CD4-positive, CD25-positive, alpha-beta regulatory T cell (primary cell): ENCODE results near the gene GTF2F1. TPM values are rescaled to one million over a fixed set of nuclear protein-coding genes. Genes with fewer than 3 reads are reported as not detected.

Experiments used
- ATAC-seq, 2 donors: fragments of 150-1000 bp; cut with Tn5 transposase; one replicate each; pipeline ENCODE4 v1.10.0; 2021; ENCODE audit warnings: low read depth in 2 of 2, moderate number of reproducible peaks in 2 of 2, moderate library complexity in 1 of 2
- DNase-seq, 3 donors: peaks; one replicate each; pipeline versions ENCODE4 v3.0.0 to v3.0.0-alpha.2; 2012 to 2022; ENCODE audit warnings: mixed read lengths in 1 of 3
- H3K27ac ChIP-seq: one replicate; pipeline ENCODE4 v1.7.0; 2013; ENCODE audit warnings: mild to moderate bottlenecking, low read length; ENCODE audit not compliant: insufficient read depth, poor library complexity, severe bottlenecking
- H3K27me3 ChIP-seq: one replicate; pipeline ENCODE4 v1.7.0; 2013; ENCODE audit warnings: low read length; ENCODE audit not compliant: control insufficient read depth, insufficient read depth
- H3K36me3 ChIP-seq: one replicate; pipeline ENCODE4 v1.7.0; 2013; ENCODE audit warnings: mild to moderate bottlenecking, low read length, moderate library complexity; ENCODE audit not compliant: control insufficient read depth, insufficient read depth
- H3K4me1 ChIP-seq: 2 replicates; pipeline ENCODE4 v1.7.0; 2013; ENCODE audit warnings: mild to moderate bottlenecking, low read length; ENCODE audit not compliant: insufficient read depth, control insufficient read depth, poor library complexity, severe bottlenecking
- H3K4me3 ChIP-seq: one replicate; pipeline ENCODE4 v1.7.0; 2013; ENCODE audit warnings: low read depth, mild to moderate bottlenecking, low read length, moderate library complexity
- H3K9me3 ChIP-seq, 2 experiments: 1 replicate in 1 of 2; 2 replicates in 1 of 2; pipeline ENCODE4 v1.7.0; 2013; ENCODE audit warnings: low read length in 2 of 2, mild to moderate bottlenecking in 1 of 2, moderate library complexity in 1 of 2; ENCODE audit not compliant: control insufficient read depth in 2 of 2
- H3K27ac Mint-ChIP-seq, 3 donors: one replicate each; pipeline ENCODE4 v1.8.0; 2020 to 2022; ENCODE audit warnings: mild to moderate bottlenecking in 3 of 3, mixed read lengths in 3 of 3, moderate library complexity in 2 of 3
- H3K27me3 Mint-ChIP-seq: one replicate; pipeline ENCODE4 v1.8.0; 2022; ENCODE audit warnings: mild to moderate bottlenecking, mixed read lengths
- H3K36me3 Mint-ChIP-seq: one replicate; pipeline ENCODE4 v1.8.0; 2020; ENCODE audit warnings: mixed read lengths
- H3K4me1 Mint-ChIP-seq, 4 donors: one replicate each; pipeline ENCODE4 v1.8.0; 2020 to 2022; ENCODE audit warnings: mixed read lengths in 4 of 4, mild to moderate bottlenecking in 1 of 4
- H3K4me3 Mint-ChIP-seq, 4 donors: one replicate each; pipeline ENCODE4 v1.8.0; 2020 to 2022; ENCODE audit warnings: mild to moderate bottlenecking in 4 of 4, mixed read lengths in 4 of 4, moderate library complexity in 3 of 4
- H3K9me3 Mint-ChIP-seq, 7 donors: one replicate each; pipeline ENCODE4 v1.8.0; 2020 to 2022; ENCODE audit warnings: mixed read lengths in 7 of 7, mild to moderate bottlenecking in 3 of 7, moderate library complexity in 2 of 7
- polyA plus RNA-seq, 4 donors: library from polyadenylated mRNA; unstranded; fragments of 300-500 nt; fragmentation: Illumina TruSeq; gene quantifications; one replicate each; pipeline ENCODE4 v1.2.3, GENCODE V29; 2021
- total RNA-seq: library from RNA; stranded (reverse); gene quantifications from one replicate; pipeline ENCODE4 v1.2.3, GENCODE V29; 2022

The GTF2F1 gene
- total and polyA plus RNA-seq, 5 donors from 2014 or later: 16.0 to 53.4 (median 17.8) TPM

DNA sequence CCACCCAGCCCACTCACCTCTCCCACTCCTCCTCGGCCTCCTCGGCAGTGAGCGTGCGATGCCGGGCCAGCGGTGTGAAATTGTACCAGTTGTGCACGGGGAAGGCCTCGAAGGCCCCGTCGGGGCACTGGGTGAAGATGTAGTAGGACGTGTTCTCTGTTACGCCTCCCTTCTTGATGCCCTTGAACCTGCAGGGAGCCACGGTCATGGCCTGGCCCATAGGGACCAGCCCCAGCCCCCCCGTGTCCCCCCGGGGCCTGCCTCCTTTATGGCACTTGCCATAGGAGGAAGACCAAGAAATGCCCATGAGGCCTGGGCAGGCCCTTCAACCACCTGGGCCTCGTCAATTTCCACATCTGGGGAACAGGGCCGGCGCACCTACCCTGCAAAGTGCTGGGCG, 5.6 kb downstream of the GTF2F1 start:
- peaks cover 0 to 20% (median 12%) of the 10 kb centered on the region in 4 donors for H3K4me1 Mint-ChIP-seq
- no peak for ATAC-seq

DNA sequence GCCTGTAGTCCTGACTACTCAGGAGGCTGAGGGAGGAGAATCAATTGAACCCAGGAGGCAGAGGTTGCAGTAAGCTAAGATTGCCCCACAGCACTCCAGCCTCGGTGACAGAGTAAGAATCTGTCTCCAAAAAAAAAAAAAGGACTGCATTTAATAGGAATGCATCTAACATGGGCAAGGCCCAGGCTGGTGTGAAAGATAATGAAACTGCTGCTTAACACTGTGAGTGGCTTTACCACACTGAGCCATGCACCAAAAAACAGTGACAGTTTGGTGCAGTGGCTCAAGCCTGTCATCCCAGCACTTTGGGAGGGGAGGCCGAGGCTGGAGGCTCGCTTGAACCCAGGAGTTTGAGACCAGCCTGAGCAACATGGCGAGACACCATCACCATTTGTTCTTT, 8.6 kb downstream of the GTF2F1 start:
- peaks cover 0 to 5% (median 0%) of the 10 kb centered on the region in 4 donors for H3K4me1 Mint-ChIP-seq
- no peak overlapping the region for H3K4me3 Mint-ChIP-seq
- H3K27me3 ChIP-seq: no peaks in the 10 kb centered on the region
- no peaks in the 10 kb centered on the region for H3K4me1 ChIP-seq
- H3K4me3 ChIP-seq: no peak overlapping the region
- H3K9me3 ChIP-seq: no peaks in the 10 kb centered on the region
- H3K36me3 Mint-ChIP-seq: peaks cover 34% of the 10 kb centered on the region
- DNase-seq: no peak
- ATAC-seq: no peak
- no peak overlapping the region for H3K27ac Mint-ChIP-seq
- H3K27me3 Mint-ChIP-seq: no peaks in the 10 kb centered on the region
- no peak overlapping the region for H3K27ac ChIP-seq
- H3K36me3 ChIP-seq: peaks cover 66% of the 10 kb centered on the region
- no peaks in the 10 kb centered on the region for H3K9me3 Mint-ChIP-seq

More for the DNA sequence above, 5.6 kb downstream of the GTF2F1 start:
- H3K36me3 ChIP-seq: peaks cover 41% of the 10 kb centered on the region
- no peaks in the 10 kb centered on the region for H3K27me3 ChIP-seq
- Mint-ChIP-seq H3K27ac (no peak overlapping the region), H3K36me3 (peaks cover 22% of the 10 kb centered on the region), H3K4me3 (no peak overlapping the region), H3K27me3 (peaks cover 5% of the 10 kb centered on the region), H3K9me3 (peaks cover 0 to 2% (median 0%) of the 10 kb centered on the region in 7 donors)
- H3K27ac ChIP-seq: no peak overlapping the region
- H3K9me3 ChIP-seq: no peaks in the 10 kb centered on the region
- DNase-seq: no peak
- peaks cover 4% of the 10 kb centered on the region for H3K4me1 ChIP-seq
- no peak overlapping the region for H3K4me3 ChIP-seq

DNA sequence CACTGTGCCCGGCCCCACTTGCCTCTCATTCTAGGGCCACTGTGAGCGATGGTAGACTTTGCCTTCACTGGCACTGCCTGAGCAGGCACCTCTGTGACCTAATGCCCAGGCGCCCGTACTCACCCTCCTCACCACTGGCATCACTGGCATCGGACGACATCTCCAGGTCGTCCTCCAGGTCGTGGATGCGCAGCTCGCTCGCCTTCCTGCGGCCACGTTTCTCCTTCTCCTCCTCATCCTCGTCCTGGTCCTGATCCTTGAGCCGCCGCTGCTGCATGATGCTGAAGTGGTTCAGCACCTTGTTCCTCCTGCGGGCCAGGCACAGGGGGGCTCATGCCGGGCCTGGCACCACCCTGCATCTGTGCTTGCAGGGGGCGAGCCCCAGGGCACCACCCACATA, 9.8 kb downstream of the GTF2F1 start:
- H3K27ac ChIP-seq: no peak overlapping the region
- ATAC-seq (no peak), DNase-seq (no peak)
- no peak overlapping the region for H3K4me3 Mint-ChIP-seq
- no peaks in the 10 kb centered on the region for H3K27me3 ChIP-seq
- H3K4me3 ChIP-seq: no peak overlapping the region
- H3K4me1 ChIP-seq: no peaks in the 10 kb centered on the region
- H3K36me3 ChIP-seq: peaks cover 64% of the 10 kb centered on the region
- peaks cover 0 to under 1% (median 0%) of the 10 kb centered on the region in 4 donors for H3K4me1 Mint-ChIP-seq
- H3K27me3 Mint-ChIP-seq: no peaks in the 10 kb centered on the region
- H3K27ac Mint-ChIP-seq: no peak overlapping the region
- peaks cover 31% of the 10 kb centered on the region for H3K36me3 Mint-ChIP-seq
- no peaks in the 10 kb centered on the region for H3K9me3 Mint-ChIP-seq
- H3K9me3 ChIP-seq: no peaks in the 10 kb centered on the region

DNA sequence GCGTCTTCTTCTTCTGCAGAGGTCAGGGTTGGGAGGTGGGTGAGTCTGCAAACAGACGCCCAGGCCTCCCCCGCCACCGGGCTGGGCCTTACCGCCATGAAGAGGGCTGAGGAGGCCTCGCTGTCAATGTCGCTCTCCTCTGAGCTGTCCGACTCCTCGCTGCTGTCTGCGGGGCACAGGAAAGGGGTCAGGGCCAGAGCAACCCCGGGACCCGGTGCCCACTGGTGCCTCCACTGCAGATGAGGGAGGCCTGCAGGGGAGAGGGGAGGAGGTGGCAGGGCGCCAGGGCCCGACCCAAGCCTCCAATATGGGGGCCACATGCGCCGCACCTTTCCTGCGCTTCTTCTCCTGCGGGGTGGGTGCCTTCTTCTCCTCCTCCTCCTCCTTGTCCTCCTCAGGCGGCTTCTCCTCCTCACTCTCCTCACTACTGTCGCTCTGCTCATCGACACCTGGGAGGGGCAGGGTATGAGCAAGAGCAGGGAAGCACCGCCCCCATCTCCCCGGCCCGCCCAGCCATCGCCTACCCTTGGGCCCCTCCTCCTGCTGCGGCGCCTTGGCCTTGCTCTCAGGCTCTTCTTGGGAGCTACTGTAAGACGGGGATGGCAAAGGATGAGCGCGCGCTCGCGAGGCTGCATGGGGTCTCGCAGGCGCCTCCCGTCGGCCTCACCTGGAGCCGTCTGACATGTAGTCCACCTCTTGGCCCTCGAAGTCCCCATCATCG, 11.8 kb downstream of the GTF2F1 start:
- H3K27ac ChIP-seq: no peak overlapping the region
- peaks cover 52% of the 10 kb centered on the region for H3K36me3 ChIP-seq
- ATAC-seq (no peak), DNase-seq (no peak)
- Mint-ChIP-seq H3K9me3 (no peaks in the 10 kb centered on the region), H3K27me3 (no peaks in the 10 kb centered on the region), H3K4me1 (peaks cover 0 to under 1% (median 0%) of the 10 kb centered on the region in 4 donors), H3K4me3 (no peak overlapping the region), H3K36me3 (peaks cover 27% of the 10 kb centered on the region), H3K27ac (no peak overlapping the region)
- H3K9me3 ChIP-seq: no peaks in the 10 kb centered on the region
- no peaks in the 10 kb centered on the region for H3K27me3 ChIP-seq
- no peaks in the 10 kb centered on the region for H3K4me1 ChIP-seq
- H3K4me3 ChIP-seq: no peak overlapping the region

DNA sequence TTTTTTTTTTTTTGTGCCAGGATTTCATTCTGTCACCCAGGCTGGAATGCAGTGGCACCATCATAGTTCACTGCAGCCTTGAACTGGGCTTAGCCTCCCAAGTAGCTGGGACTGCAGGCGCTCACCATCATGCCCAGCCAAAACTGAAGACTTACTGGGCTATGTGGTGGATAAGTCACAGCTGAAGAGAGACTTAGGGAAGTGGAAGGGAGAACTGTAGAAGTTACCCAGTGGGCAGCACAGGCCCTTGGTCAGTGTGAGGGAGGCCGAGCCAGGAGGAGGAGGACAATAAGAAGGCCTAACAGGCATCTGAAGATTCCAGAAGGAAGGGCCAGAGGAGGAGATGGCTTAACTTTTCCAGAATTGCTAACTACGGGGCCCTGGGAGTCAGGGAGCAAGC, 13.2 kb downstream of the GTF2F1 start:
- Histone ChIP-seq H3K27ac (no peak overlapping the region), H3K27me3 (no peaks in the 10 kb centered on the region), H3K4me1 (no peaks in the 10 kb centered on the region), H3K4me3 (no peak overlapping the region), H3K36me3 (peaks cover 47% of the 10 kb centered on the region), H3K9me3 (no peaks in the 10 kb centered on the region)
- Mint-ChIP-seq H3K9me3 (no peaks in the 10 kb centered on the region), H3K36me3 (peaks cover 23% of the 10 kb centered on the region), H3K4me3 (no peak overlapping the region), H3K27me3 (no peaks in the 10 kb centered on the region), H3K27ac (peak overlapping the region in 1 of 3 donors; percentile 15), H3K4me1 (peaks cover 0 to 4% (median 0%) of the 10 kb centered on the region in 4 donors)
- DNase-seq: no peak
- ATAC-seq: no peak

DNA sequence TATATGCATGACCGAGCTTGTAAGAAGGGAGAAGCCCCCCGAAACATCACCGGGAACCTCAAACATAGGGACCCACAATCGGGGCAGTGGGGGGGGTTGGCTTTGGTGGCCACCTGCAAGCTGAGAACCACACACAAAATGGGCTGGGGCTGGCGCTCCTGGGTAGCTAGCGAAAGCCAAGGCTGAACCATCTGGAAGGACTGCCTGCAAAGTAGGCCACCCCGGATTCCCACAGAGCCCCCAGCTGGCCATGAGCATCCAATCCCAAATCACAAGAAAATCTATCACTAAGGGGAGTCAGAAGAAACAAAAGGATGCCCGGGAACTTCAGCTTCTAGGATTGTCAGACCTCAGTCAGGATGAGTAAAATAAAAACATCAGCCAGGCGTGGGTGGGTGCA, 14.5 kb downstream of the GTF2F1 start:
- H3K9me3 ChIP-seq: no peaks in the 10 kb centered on the region
- peaks cover 42% of the 10 kb centered on the region for H3K36me3 ChIP-seq
- H3K4me1 ChIP-seq: peaks cover 5% of the 10 kb centered on the region
- ATAC-seq (no peak), DNase-seq (no peak)
- no peak overlapping the region for H3K27ac Mint-ChIP-seq
- H3K27me3 Mint-ChIP-seq: no peaks in the 10 kb centered on the region
- H3K27me3 ChIP-seq: no peaks in the 10 kb centered on the region
- no peak overlapping the region for H3K4me3 Mint-ChIP-seq
- no peaks in the 10 kb centered on the region for H3K9me3 Mint-ChIP-seq
- H3K36me3 Mint-ChIP-seq: peaks cover 23% of the 10 kb centered on the region
- no peak overlapping the region for H3K27ac ChIP-seq
- H3K4me3 ChIP-seq: no peak overlapping the region
- H3K4me1 Mint-ChIP-seq: peaks cover 0 to 8% (median 2%) of the 10 kb centered on the region in 4 donors

DNA sequence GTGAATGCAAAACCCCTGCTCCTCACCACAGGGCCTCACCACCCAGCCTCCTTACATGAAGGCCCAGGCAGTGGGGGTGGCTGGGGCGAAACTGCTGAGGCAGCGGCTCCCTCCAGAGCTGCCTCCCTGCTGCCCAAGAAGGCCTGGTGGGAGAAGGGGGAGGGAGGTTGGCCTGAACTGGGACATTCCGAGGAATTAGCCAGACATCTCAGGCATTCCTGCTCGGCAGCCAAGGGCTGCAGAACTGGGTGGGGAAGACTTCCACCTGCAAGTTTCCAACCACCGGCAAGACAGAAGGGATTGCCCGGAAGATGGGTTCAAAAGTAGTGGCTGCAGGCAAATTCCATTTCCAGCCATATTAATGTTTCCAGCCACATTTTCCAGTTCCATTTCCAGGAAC, 14.9 kb downstream of the GTF2F1 start:
- Mint-ChIP-seq H3K27me3 (no peaks in the 10 kb centered on the region), H3K4me1 (peaks cover 0 to 11% (median 3%) of the 10 kb centered on the region in 4 donors), H3K36me3 (peaks cover 19% of the 10 kb centered on the region), H3K27ac (no peak overlapping the region), H3K9me3 (no peaks in the 10 kb centered on the region), H3K4me3 (no peak overlapping the region)
- Histone ChIP-seq H3K36me3 (peaks cover 37% of the 10 kb centered on the region), H3K27me3 (no peaks in the 10 kb centered on the region), H3K4me3 (no peak overlapping the region), H3K4me1 (peaks cover 6% of the 10 kb centered on the region), H3K9me3 (no peaks in the 10 kb centered on the region), H3K27ac (no peak overlapping the region)
- ATAC-seq (no peak), DNase-seq (no peak)
